H9 (cell line): ENCODE results near the gene ANKH. TPM values are rescaled to one million over a fixed set of nuclear protein-coding genes. Genes with fewer than 3 reads are reported as not detected.

ENCODE experiments used
- DNase-seq: peaks from one replicate; pipeline ENCODE4 v3.0.0-alpha.2; 2017
- H2AFZ ChIP-seq: one replicate; pipeline ENCODE4 v1.6.1; 2013; ENCODE audit warnings: mild to moderate bottlenecking, low read length, control low read depth, moderate library complexity
- H2AK5ac ChIP-seq: 2 replicates; pipeline ENCODE4 v1.6.1; 2013; ENCODE audit warnings: low read length, control low read depth, mixed read lengths; ENCODE audit not compliant: insufficient read length
- H2BK120ac ChIP-seq: one replicate; pipeline ENCODE4 v1.6.1; 2013; ENCODE audit warnings: low read depth, mild to moderate bottlenecking, low read length, control low read depth, inconsistent platforms; ENCODE audit not compliant: poor library complexity, severe bottlenecking
- H2BK12ac ChIP-seq: 2 replicates; pipeline ENCODE4 v1.6.1; 2013; ENCODE audit warnings: low read length, control low read depth, mixed read lengths, low read depth; ENCODE audit not compliant: insufficient read length
- H2BK15ac ChIP-seq: 2 replicates; pipeline ENCODE4 v1.6.1; 2013; ENCODE audit warnings: low read depth, low read length, control low read depth
- H2BK20ac ChIP-seq: one replicate; pipeline ENCODE4 v1.6.1; 2013; ENCODE audit warnings: low read depth, mild to moderate bottlenecking, low read length, control low read depth, inconsistent platforms; ENCODE audit not compliant: poor library complexity, severe bottlenecking
- H2BK5ac ChIP-seq: 2 replicates; pipeline ENCODE4 v1.6.1; 2013; ENCODE audit warnings: low read length, control low read depth, mixed read lengths; ENCODE audit not compliant: insufficient read length
- H3K14ac ChIP-seq: 2 replicates; pipeline ENCODE4 v1.6.1; 2013; ENCODE audit warnings: low read length, control low read depth; ENCODE audit not compliant: insufficient read depth
- H3K18ac ChIP-seq: 2 replicates; pipeline ENCODE4 v1.6.1; 2013; ENCODE audit warnings: low read depth, mild to moderate bottlenecking, mixed read lengths, low read length, control low read depth; ENCODE audit not compliant: insufficient read length
- H3K23ac ChIP-seq: 2 replicates; pipeline ENCODE4 v1.6.1; 2013; ENCODE audit warnings: low read length, control low read depth, mixed read lengths, low read depth; ENCODE audit not compliant: insufficient read length
- H3K23me2 ChIP-seq: 2 replicates; pipeline ENCODE4 v1.6.1; 2013; ENCODE audit warnings: low read depth, mild to moderate bottlenecking, mixed read lengths, low read length, control low read depth; ENCODE audit not compliant: insufficient read length, poor library complexity, severe bottlenecking
- H3K27ac ChIP-seq: 2 replicates; pipeline ENCODE4 v1.5.1; 2013; ENCODE audit warnings: low read length, control low read depth, mixed read lengths, low read depth; ENCODE audit not compliant: insufficient read length
- H3K27me3 ChIP-seq: 2 replicates; pipeline ENCODE4 v1.6.1; 2013; ENCODE audit warnings: low read length, control low read depth, inconsistent platforms; ENCODE audit not compliant: insufficient read depth
- H3K4ac ChIP-seq: 2 replicates; pipeline ENCODE4 v1.6.1; 2013; ENCODE audit warnings: low read depth, mild to moderate bottlenecking, control low read depth, inconsistent platforms, low read length, moderate library complexity
- H3K4me1 ChIP-seq: 2 replicates; pipeline ENCODE4 v1.6.1; 2013; ENCODE audit warnings: low read length, control low read depth, inconsistent platforms; ENCODE audit not compliant: insufficient read depth
- H3K4me2 ChIP-seq: 2 replicates; pipeline ENCODE4 v1.6.1; 2013; ENCODE audit warnings: low read length, control low read depth, mixed read lengths; ENCODE audit not compliant: insufficient read length, insufficient read depth
- H3K56ac ChIP-seq: 2 replicates; pipeline ENCODE4 v1.6.1; 2013; ENCODE audit warnings: low read depth, mild to moderate bottlenecking, mixed read lengths, low read length, control low read depth; ENCODE audit not compliant: insufficient read length
- H3K79me1 ChIP-seq: 2 replicates; pipeline ENCODE4 v1.6.1; 2013; ENCODE audit warnings: low read depth, mild to moderate bottlenecking, moderate library complexity, low read length, control low read depth, inconsistent platforms; ENCODE audit not compliant: insufficient read depth, poor library complexity, severe bottlenecking
- H3K79me2 ChIP-seq: 2 replicates; pipeline ENCODE4 v1.6.1; 2013; ENCODE audit warnings: low read length, control low read depth, inconsistent platforms; ENCODE audit not compliant: insufficient read depth
- H3K9ac ChIP-seq: 2 replicates; pipeline ENCODE4 v1.6.1; 2013; ENCODE audit warnings: low read length, control low read depth, mixed read lengths; ENCODE audit not compliant: insufficient read length; ENCODE audit errors: extremely low read depth
- H3K9me3 ChIP-seq: one replicate; pipeline ENCODE4 v1.6.1; 2013; ENCODE audit warnings: low read depth, low read length, inconsistent platforms; ENCODE audit not compliant: control insufficient read depth
- H3T11ph ChIP-seq: one replicate; pipeline ENCODE4 v1.6.1; 2013; ENCODE audit warnings: mild to moderate bottlenecking, low read length, control low read depth, inconsistent platforms
- H4K20me1 ChIP-seq: one replicate; pipeline ENCODE4 v1.6.1; 2013; ENCODE audit not compliant: control insufficient read depth, insufficient read length, insufficient read depth
- H4K5ac ChIP-seq: 2 replicates; pipeline ENCODE4 v1.6.1; 2013; ENCODE audit warnings: low read depth, mild to moderate bottlenecking, mixed read lengths, low read length, control low read depth; ENCODE audit not compliant: insufficient read length
- H4K8ac ChIP-seq: replicated peaks from 2 replicates; pipeline ENCODE4 v1.6.1; 2013; ENCODE audit warnings: low read length, control low read depth, mixed read lengths, low read depth; ENCODE audit not compliant: insufficient read length
- H4K91ac ChIP-seq: 2 replicates; pipeline ENCODE4 v1.6.1; 2013; ENCODE audit warnings: low read depth, mild to moderate bottlenecking, moderate library complexity, mixed read lengths, low read length, control low read depth; ENCODE audit not compliant: insufficient read length
- H3K27ac Mint-ChIP-seq, 3 experiments: 2 replicates in 2 of 3; 3 replicates in 1 of 3; pipeline ENCODE4 v1.8.0; 2020 to 2021; ENCODE audit warnings: mixed read lengths in 3 of 3, mild to moderate bottlenecking in 1 of 3, moderate library complexity in 1 of 3
- H3K27me3 Mint-ChIP-seq: 2 replicates; pipeline ENCODE4 v1.8.0; 2021; ENCODE audit warnings: low read depth, mild to moderate bottlenecking, moderate library complexity, mixed read lengths
- H3K36me3 Mint-ChIP-seq, 3 experiments: 2 replicates in 2 of 3; 3 replicates in 1 of 3; pipeline ENCODE4 v1.8.0; 2020 to 2021; ENCODE audit warnings: low read depth in 3 of 3, mixed read lengths in 3 of 3; ENCODE audit not compliant: insufficient read depth in 1 of 3
- H3K4me1 Mint-ChIP-seq, 2 experiments: 2 replicates each; pipeline ENCODE4 v1.8.0; 2020; ENCODE audit warnings: mixed read lengths in 2 of 2
- H3K4me3 Mint-ChIP-seq, 2 experiments: 2 replicates in 1 of 2; 3 replicates in 1 of 2; pipeline ENCODE4 v1.8.0; 2020 to 2021; ENCODE audit warnings: mild to moderate bottlenecking in 2 of 2, mixed read lengths in 2 of 2, moderate library complexity in 1 of 2
- H3K9me3 Mint-ChIP-seq, 2 experiments: 2 replicates in 1 of 2; 3 replicates in 1 of 2; pipeline ENCODE4 v1.8.0; 2020; ENCODE audit warnings: mild to moderate bottlenecking in 2 of 2, mixed read lengths in 2 of 2, moderate library complexity in 1 of 2
- CTCF ChIP-seq: fragments of 200-600 bp; sonication (generic); conservative IDR thresholded peaks from 3 replicates; pipeline ENCODE4 v1.8.0; 2021; ENCODE audit warnings: antibody characterized with exemption, mild to moderate bottlenecking
- WGBS: extraction: QIAGEN DNeasy Blood & Tissue Kit; methylation state at CpG from one replicate; pipeline ENCODE4 v1.1.7; 2013; ENCODE audit warnings: missing lambda C conversion rate, low lambda C conversion rate, mixed read lengths; ENCODE audit not compliant: insufficient read length; ENCODE audit errors: extremely low coverage; 5-methylcytosine and 5-hydroxymethylcytosine counted together
- total RNA-seq: library from RNA; stranded (reverse); gene quantifications from 2 replicates; pipeline ENCODE4 v1.2.1, GENCODE V29; 2021

ANKH gene
- total RNA-seq, 1 experiment from 2014 or later = 9.6 TPM

- DNase-seq = no peak
- H2AK5ac ChIP-seq = no peak overlapping the region
- no peaks in the 10 kb centered on the region for H3K79me1 ChIP-seq
- no CpG with 5 or more reads among the region's 2 CpGs for WGBS
- H3K79me2 ChIP-seq = no peaks in the 10 kb centered on the region
- no peak overlapping the region for H2AFZ ChIP-seq
- H3K4me1 ChIP-seq = 0 out of 2 replicates have a peak, but pooled peaks cover 2% of the 10 kb centered on the region
- H3K18ac ChIP-seq = no peak overlapping the region
- no peak overlapping the region for H3K9ac ChIP-seq
- H4K8ac ChIP-seq = no peak overlapping the region
- H2BK5ac ChIP-seq = no peak overlapping the region
- H4K91ac ChIP-seq = no peak overlapping the region
- no peak overlapping the region for H3K4ac ChIP-seq
- H3K23me2 ChIP-seq = no peaks in the 10 kb centered on the region
- Mint-ChIP-seq H3K4me3 (no peak overlapping the region), H3K27me3 (no peaks in the 10 kb centered on the region), H3K36me3 (peaks cover 19 to 62% (median 35%) of the 10 kb centered on the region in 3 experiments), H3K27ac (no peak overlapping the region), H3K4me1 (peaks cover 16 to 20% of the 10 kb centered on the region in 2 experiments), H3K9me3 (no peaks in the 10 kb centered on the region)
- H3K56ac ChIP-seq = no peak overlapping the region
- no peak overlapping the region for H3K23ac ChIP-seq
- no peak overlapping the region for H4K5ac ChIP-seq
- H2BK20ac ChIP-seq = no peak overlapping the region
- H3T11ph ChIP-seq = no peak overlapping the region
- no peak for TF ChIP-seq CTCF
- no peak overlapping the region for H2BK120ac ChIP-seq
- no peak overlapping the region for H2BK12ac ChIP-seq
- no peaks in the 10 kb centered on the region for H3K9me3 ChIP-seq
- H3K27ac ChIP-seq = no peak overlapping the region
- H3K14ac ChIP-seq = no peak overlapping the region
- H2BK15ac ChIP-seq = no peak overlapping the region
- H4K20me1 ChIP-seq = peaks cover 2% of the 10 kb centered on the region
- H3K4me2 ChIP-seq = no peak overlapping the region
- H3K27me3 ChIP-seq = no peaks in the 10 kb centered on the region
Observed at GRCh38 chr5:14695152-14695551, 176.4 kb downstream of the ANKH start.
